HG03432 (cell line): ENCODE data around the gene SAC3D1.
"Not testable (repeated sequence)": the region's sequence is repeated elsewhere in the genome, so short reads cannot be mapped to it uniquely, and the experiment has no call there.

Source experiments
- ATAC-seq: cut with Tn5 transposase; IDR thresholded peaks from one replicate; pipeline ENCODE4 v1.9.1; 2021; ENCODE audit warnings: mild to moderate bottlenecking, moderate library complexity; ENCODE audit not compliant: unreplicated experiment

SAC3D1 gene

DNA sequence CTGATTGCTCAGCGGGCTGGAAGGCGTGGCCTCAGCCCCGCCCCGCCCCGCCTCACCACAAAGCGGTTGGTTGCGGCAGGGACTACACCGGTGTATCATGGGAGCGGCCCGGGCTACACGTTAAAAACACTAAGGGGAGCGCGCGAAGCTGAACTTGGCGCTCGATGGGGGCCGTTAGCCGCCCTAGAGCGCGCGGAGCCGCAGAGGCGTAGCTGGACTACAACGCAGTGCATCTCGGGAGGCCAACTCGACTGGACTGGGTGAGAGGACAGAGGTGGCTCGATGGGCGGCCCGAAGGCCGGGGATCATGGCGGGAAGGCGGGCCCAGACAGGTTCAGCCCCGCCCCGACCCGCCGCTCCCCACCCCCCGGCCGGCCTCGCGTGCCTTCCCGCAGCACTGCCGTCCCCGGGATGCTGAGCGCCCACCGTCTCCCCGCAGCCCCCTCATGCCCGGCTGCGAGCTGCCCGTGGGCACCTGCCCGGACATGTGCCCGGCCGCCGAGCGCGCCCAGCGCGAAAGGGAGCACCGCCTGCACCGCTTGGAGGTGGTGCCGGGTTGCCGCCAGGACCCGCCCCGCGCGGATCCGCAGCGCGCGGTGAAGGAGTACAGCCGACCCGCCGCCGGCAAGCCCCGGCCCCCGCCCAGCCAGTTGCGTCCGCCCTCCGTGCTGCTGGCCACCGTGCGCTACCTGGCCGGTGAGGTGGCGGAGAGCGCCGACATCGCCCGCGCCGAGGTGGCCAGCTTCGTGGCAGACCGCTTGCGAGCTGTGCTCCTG, at the start of gene SAC3D1:
SAC3D1 (plus strand) TSS at position 364 of the 776 bp plus-strand sequence; CDS start at position 447, 83 bp downstream.
- peak; percentile 86 for ATAC-seq

DNA sequence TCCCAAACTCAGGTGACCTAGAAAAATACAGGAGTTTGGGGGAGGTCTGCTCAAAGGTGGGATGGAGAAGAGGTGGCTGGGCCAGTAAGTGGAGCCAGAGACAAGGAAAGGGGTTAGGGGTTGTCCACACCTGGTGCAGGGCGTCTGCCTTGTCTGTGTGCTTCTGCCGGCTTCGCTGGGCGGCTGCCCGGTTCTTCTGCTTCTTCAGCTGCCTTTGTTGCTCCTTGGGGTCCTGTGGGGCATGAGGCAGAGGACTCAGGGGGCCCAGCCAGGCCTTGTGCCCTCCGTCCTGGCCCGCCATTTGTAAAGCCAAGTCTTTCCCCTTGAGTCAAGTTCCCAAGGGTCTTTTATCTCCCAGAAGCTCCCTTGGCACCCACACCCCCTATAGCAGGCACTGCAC, 46.7 kb upstream of the SAC3D1 start:
- ATAC-seq = no peak

DNA sequence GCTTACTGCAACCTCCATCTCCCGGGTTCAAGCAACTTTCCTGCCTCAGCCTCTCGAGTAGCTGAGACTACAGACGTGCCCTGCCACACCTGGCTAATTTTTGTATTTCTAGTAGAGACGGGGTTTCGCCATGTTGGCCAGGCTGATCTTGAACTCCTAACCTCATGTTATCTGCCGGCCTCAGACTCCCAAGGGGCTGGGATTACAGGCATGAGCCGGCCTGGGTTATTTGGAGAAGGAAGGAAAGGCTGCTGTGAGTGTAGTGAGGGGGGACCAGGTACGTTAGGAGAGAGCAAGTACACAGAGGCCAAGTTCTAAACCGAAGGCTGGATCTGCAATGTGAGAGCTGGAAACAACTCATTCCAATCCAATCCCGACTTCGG, 44.7 kb upstream of the SAC3D1 start:
- ATAC-seq = no peak

- ATAC-seq = no peak
Measured at GRCh38 chr11:64996710-64997380, 44.2 kb upstream of the SAC3D1 start, which contains the start of gene BATF2. Gene BATF2, minus strand, starts transcription at chr11:64996971. Its CDS starts 57 bp downstream, at chr11:64996914.

- ATAC-seq = no peak
Measured at GRCh38 chr11:64998141-64998540, 42.9 kb upstream of the SAC3D1 start.

DNA sequence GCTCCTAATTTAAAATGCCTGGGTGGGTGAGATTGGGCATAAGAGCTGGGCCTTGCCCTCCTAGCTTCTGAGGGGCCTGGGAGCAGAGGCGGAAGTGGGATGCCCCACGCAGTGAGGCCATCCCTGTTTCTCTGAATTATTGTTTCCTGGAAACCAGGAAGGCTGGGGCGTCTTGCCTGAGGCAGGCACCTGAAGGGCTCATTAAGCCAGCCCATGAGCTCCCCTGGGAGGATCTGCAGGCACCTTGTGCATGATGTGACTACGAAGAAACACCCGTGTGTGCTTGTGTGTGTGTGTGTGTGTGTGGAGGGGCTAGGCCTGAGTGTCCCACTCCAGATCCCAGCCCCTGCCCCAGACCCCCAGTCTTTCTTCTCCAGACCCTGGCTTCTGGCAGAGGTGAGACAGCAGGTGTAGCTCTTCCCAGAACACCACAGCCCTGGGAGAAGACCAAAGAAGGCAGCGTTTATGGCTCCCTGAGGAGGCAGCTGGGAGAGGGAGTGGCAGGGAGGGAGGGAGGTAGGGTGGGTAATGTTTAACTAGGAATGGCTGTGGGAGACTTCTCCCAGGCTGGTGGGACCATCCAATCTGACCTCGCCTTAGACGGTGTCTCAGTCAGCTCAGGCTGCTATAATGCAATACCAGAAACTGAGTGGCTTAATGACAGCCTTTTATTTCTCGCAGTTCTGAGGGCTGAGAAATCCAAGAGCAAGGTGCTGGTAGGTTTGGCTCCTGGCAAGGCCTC, 42.1 kb upstream of the SAC3D1 start:
- no peak for ATAC-seq

DNA sequence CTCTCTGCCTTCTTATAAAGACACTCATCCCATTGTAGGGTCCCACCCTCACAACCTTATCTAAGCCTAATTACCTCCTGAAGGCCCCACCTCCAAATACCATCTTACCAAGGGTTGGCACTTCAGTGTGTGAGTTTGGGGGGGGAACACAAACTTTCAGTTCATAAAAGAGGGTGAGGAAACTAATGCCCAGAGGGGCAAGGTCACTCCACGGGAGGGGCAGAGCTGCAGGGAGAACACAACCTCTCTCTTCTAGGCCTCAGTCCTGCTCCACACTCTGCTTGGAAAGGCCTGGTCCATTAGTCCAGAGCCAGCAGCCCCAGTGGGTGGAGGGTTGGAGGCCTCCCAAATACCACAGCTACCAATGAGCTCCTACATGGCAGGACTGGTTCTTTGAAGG, 41.5 kb upstream of the SAC3D1 start:
- ATAC-seq = no peak

DNA sequence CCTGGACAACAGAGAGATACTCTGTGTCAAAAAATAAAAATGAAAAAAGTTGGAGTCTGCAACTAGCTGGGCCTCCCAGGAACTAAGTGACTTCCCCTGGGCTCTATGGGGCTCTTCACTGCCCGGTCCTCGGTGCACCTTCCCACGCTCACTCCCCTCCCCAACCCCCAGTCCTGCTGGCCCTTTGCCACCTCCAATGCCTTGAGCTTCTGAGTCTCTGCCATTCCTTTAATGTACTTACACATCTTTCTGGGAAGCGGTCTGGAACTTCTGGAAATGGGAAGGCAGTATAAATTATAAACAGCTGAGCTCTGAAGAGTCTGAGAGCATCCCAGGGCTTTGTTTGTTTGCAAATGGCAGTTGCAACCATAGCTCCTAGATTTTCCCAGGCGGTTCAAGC, 38.3 kb upstream of the SAC3D1 start:
- ATAC-seq = no peak

- ATAC-seq = no peak
Measured at GRCh38 chr11:65003282-65003681, 37.7 kb upstream of the SAC3D1 start.

DNA sequence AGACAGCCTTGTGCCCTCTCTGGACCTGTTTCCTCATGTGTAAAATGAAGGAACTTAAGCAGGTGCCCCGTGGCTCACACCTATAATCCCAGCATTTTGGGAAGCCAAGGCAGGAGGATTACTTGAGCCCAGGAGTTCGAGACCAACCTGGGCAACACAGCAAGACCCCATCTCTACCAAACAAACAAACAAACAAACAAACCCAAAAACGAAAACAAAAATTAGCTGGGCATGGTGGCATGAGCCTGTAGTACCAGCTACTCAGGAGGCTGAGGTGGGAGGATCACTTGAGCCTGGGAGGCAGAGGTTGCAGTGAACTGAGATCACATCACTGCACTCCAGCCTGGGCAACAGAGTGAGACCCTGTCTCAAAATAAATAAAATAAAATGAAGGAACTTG, 37.0 kb upstream of the SAC3D1 start:
- not testable (repeated sequence) for ATAC-seq

DNA sequence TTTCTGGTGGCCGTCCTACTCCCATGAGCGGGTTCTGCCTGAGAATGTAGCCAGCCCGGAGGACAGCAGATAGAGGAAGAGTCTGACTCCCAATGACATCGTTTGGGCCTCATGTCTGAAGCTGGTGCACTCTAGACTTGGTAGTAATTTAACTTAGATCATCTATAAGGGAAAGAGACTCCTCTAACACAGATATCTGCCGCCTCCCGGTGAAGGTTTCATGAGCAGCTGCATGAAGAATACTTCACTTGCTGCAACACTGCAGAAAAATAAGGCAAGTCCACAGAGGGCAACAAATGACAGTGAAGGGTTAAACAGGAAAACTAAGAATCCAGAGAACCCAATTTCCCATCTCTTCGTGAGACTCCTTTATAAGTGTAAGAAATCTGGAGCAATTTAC, 33.0 kb upstream of the SAC3D1 start:
- ATAC-seq = no peak

DNA sequence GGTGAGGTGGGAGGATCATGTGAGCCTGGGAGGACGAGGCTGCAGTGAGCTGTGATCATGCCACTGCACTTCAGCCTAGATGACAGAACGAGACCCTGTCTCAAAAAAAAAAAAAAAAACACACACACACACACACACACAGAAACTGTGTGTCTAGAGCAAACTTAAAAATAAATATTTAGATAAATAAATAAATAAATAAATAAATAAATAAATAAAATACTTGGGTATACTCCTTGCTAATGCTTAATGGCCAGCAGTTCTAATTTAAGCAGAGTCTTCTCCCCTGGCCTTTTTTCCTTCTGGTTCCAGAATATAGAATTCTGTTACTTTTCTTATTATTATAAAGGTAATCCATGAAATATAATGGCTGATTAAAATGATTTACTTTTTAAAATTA, 32.1 kb upstream of the SAC3D1 start:
- no peak for ATAC-seq

DNA sequence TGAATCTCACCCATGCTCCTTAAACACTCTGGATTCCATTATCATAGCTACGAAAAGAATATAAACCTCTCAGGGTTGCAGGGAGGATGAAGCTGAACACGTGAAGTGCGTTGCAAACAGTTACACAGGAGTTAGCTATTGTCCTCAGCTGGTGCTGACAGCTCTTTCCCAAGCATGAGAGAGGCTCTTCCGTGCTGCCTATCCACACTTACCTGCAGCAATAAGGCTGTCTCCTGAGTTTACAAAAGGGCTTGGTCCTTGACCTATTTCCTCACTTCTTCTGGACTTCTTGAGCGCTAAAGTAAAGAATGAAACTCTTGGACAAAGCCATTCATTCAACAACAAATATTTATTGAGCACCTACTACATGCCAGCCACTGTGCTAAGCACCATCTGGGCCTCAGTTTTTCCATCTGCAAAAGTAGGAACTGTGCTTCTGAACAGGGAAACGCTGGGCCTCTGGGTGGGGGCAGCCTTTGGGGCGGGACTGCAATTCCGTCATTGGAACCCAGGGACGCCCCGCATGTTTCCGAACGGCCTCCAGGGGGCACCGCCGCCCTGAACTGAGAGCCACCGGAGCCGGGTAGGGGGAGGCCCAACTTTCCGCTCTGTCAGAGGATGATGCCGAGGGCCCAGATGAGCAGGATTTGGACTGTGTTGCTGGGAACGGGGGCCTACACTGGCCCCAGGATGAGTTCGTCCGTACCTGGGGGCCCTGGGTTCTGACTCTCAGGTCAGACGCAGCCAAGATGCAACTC, 27.7 kb upstream of the SAC3D1 start:
- peak; percentile 75 for ATAC-seq

GRCh38 chr11:65013888-65014725, 26.9 kb upstream of the SAC3D1 start, which contains the start of gene ARL2:
Gene ARL2, plus strand, starts transcription at chr11:65014160. Its CDS starts 48 bp downstream, at chr11:65014208.
- peak; percentile 73 for ATAC-seq

- no peak for ATAC-seq
Measured at GRCh38 chr11:65014726-65015227, 26.2 kb upstream of the SAC3D1 start.

GRCh38 chr11:65016705-65017104, 24.3 kb upstream of the SAC3D1 start:
- no peak for ATAC-seq

DNA sequence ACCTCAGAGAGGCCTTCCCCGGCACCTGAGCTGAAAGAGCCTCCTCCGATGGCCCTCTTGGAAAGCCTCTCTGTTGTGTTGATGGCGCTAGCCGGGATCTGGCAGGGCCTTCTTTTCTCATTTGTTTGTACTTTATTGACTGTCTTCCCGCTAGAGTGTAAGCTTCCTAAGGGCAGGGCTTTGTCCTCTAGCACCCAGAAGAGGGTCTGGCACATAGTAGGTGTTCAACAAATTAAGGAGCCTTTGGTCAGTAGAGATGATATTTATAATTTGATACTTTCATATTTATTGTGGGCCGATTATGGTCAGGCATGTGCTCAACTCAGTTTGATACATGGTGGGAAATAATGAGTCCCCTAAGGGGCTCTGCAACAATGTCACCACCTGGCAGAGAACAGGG, 23.1 kb upstream of the SAC3D1 start:
- ATAC-seq = no peak

- no peak for ATAC-seq
Measured at GRCh38 chr11:65019824-65020223, 21.2 kb upstream of the SAC3D1 start.

DNA sequence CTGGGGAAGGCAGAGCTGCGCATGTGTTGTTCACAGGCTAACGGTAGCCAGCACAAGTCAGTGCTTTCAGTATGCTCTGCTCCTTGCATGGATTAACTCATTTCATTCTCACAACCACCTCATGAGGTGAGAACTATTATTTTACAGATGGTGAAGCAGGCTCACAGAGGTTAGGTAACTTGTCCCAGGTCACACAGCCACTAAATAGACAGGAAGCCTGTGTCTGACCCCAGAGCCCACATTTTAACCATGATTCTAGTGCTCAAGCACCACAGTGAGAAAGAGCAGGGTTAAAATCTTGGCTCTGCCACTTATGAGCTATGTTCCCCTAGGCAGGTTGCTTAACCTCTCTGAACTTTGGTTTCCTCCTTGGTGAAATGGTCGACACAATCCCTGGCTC, 20.0 kb upstream of the SAC3D1 start:
- ATAC-seq = no peak

DNA sequence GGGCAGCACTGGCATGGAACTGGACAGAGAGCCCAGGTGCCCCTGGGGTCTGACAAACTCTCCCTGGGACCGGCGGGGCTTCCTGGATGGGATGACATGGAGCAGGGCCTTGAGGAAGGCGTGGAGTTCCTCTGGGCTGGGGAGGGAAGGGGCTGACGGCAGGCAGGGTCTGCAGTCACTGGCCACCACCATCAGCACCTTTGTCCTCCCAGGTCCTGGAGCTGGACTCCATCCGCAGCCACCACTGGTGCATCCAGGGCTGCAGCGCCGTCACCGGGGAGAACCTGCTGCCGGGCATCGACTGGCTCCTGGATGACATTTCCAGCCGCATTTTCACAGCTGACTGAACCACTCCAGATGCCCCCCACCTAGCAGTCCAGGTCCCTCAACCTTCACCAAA, 19.5 kb upstream of the SAC3D1 start:
- no peak for ATAC-seq
